Breast epithelium (tissue), 4 donors: ENCODE data around the gene SPATA9. TPM values are rescaled to one million over a fixed set of nuclear protein-coding genes. Genes with fewer than 3 reads are reported as not detected.
"Not testable (repeated sequence)": the region's sequence is repeated elsewhere in the genome, so short reads cannot be mapped to it uniquely, and the experiment has no call there.

Experiments
- DNase-seq, 2 donors: peaks; one replicate each; pipeline ENCODE4 v3.0.0-alpha.2; 2019; ENCODE audit warnings: low spot score in 2 of 2
- H3K27ac ChIP-seq, 2 donors: fragments of 200-600 bp; sonication (generic) in 1 of 2; one replicate each; pipeline ENCODE4 v1.5.1; 2016 to 2019; ENCODE audit warnings: mild to moderate bottlenecking in 1 of 2
- H3K27me3 ChIP-seq, 2 donors: fragments of 200-600 bp; sonication (generic) in 1 of 2; one replicate each; pipeline versions ENCODE4 v1.5.1 to v1.6.0; 2017 to 2019; ENCODE audit warnings: control low read depth in 1 of 2, mild to moderate bottlenecking in 1 of 2
- H3K36me3 ChIP-seq: fragments of 200-600 bp; one replicate; pipeline ENCODE4 v1.5.1; 2019
- H3K4me1 ChIP-seq, 2 donors: fragments of 200-600 bp; sonication (generic); one replicate each; pipeline ENCODE4 v1.5.1; 2016 to 2019; ENCODE audit warnings: control low read depth in 1 of 2
- H3K4me3 ChIP-seq, 3 donors: fragments of 200-600 bp; sonication (generic); 1 replicate in 2 of 3; 2 replicates in 1 of 3; pipeline ENCODE4 v1.5.1; 2016 to 2019; ENCODE audit warnings: mild to moderate bottlenecking in 3 of 3, moderate library complexity in 2 of 3
- H3K9me3 ChIP-seq, 2 donors: fragments of 200-600 bp; sonication (generic) in 1 of 2; one replicate each; pipeline ENCODE4 v1.5.1; 2016 to 2019; ENCODE audit warnings: control low read depth in 1 of 2
- POLR2A ChIP-seq: fragments of 450-650 bp; IDR thresholded peaks from one replicate; pipeline ENCODE4 v1.6.1; 2016; ENCODE audit warnings: antibody characterized with exemption, mild to moderate bottlenecking, moderate library complexity
- POLR2AphosphoS5 ChIP-seq, 3 donors: sonication (generic); formaldehyde crosslinking; IDR thresholded peaks; one replicate each; pipeline ENCODE4 v1.6.1; 2017; ENCODE audit warnings: antibody characterized with exemption in 3 of 3
- intact Hi-C: fragments of 100-400 bp; cut with DNase I; formaldehyde crosslinking; loops from one replicate; pipeline ENCODE4 v1.15.1; 2023; ENCODE audit warnings: low total_unique reads
- total RNA-seq, 3 donors: library from RNA; depleted of rRNA; stranded (reverse); fragments of >200 nt; gene quantifications; one replicate each; pipeline ENCODE4 v1.1.0, GENCODE V29; 2016
- TF ChIP-seq, protein P1 (sequence below), 3 donors: fragments of 450-650 bp; IDR thresholded peaks; one replicate each; pipeline ENCODE4 v1.5.1; 2016 to 2017; ENCODE audit warnings: antibody characterized with exemption in 3 of 3, mild to moderate bottlenecking in 3 of 3, moderate library complexity in 3 of 3

The SPATA9 gene
- total RNA-seq, 3 donors from 2014 or later = 0.32 to 0.33 TPM; not detected in 1

DNA sequence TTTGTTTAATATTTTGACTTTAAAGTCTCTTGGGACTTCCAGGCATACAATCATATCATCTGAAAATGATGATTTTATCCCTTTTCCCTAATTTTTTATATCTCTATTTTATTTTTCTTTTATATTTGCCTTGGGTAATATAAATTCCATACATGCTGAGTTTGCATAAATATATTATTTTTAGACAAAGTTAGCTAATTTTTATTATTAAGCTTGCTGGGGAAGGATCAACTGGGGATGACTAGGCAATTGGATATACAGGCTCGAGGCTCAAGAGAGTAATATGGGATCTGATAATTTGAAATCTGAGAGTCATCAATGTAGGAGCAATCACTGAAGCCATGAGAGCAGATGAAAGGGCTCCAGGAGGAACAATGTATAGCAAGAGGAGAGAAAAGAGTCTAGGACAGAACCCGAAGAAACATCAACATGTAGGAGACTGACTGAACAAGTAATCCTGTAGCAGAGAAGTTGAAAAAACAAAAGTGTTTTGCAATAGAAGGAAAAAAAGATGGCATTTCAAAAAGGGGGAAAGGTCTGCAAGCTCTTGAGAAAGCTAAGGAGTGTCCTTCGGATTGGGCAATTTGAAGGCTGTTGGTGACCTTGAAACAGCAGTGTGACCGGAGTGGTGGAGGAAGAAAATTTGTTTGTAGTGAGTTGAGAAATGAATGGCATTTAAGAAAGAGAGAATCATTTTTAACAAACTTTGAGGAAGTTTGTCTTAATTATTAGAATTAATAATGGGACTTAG lies 31.3 kb upstream of the SPATA9 start:
- Histone ChIP-seq H3K9me3 (no peaks in the 10 kb centered on the region), H3K36me3 (no peaks in the 10 kb centered on the region), H3K4me3 (no peak overlapping the region), H3K27me3 (no peaks in the 10 kb centered on the region), H3K27ac (no peak overlapping the region), H3K4me1 (no peaks in the 10 kb centered on the region)
- no peak for DNase-seq
- intact Hi-C loops = no loop called here
- TF ChIP-seq POLR2AphosphoS5 (IDR thresholded peaks at IDR 0.05) (no peak), POLR2A (no peak)
- TF ChIP-seq, protein P1, sequence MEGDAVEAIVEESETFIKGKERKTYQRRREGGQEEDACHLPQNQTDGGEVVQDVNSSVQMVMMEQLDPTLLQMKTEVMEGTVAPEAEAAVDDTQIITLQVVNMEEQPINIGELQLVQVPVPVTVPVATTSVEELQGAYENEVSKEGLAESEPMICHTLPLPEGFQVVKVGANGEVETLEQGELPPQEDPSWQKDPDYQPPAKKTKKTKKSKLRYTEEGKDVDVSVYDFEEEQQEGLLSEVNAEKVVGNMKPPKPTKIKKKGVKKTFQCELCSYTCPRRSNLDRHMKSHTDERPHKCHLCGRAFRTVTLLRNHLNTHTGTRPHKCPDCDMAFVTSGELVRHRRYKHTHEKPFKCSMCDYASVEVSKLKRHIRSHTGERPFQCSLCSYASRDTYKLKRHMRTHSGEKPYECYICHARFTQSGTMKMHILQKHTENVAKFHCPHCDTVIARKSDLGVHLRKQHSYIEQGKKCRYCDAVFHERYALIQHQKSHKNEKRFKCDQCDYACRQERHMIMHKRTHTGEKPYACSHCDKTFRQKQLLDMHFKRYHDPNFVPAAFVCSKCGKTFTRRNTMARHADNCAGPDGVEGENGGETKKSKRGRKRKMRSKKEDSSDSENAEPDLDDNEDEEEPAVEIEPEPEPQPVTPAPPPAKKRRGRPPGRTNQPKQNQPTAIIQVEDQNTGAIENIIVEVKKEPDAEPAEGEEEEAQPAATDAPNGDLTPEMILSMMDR (IDR thresholded peaks at IDR 0.05) = no peak

DNA sequence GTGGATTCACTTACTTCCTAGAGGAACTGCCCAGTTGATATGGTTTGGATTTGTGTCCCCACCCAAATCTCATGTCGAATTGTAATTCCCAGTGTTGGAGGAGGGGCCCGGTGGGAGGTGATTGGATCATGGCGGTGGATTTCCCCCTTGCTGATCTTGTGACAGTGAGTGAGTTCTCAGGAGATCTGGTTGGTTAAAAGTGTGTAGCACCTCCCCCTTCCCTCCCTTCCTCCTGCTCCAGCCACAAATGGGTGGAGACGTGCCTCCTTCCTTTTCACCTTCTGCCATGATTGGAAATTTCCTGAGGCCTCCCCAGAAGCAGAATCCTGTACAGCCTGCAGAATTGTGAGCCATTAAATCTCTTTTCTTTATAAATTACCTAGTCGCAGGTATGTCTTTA lies 30.5 kb upstream of the SPATA9 start:
- intact Hi-C loops, H3K36me3 ChIP-seq, H3K4me1 ChIP-seq, H3K4me3 ChIP-seq, H3K27me3 ChIP-seq, H3K27ac ChIP-seq, DNase-seq, H3K9me3 ChIP-seq: not testable (repeated sequence)

DNA sequence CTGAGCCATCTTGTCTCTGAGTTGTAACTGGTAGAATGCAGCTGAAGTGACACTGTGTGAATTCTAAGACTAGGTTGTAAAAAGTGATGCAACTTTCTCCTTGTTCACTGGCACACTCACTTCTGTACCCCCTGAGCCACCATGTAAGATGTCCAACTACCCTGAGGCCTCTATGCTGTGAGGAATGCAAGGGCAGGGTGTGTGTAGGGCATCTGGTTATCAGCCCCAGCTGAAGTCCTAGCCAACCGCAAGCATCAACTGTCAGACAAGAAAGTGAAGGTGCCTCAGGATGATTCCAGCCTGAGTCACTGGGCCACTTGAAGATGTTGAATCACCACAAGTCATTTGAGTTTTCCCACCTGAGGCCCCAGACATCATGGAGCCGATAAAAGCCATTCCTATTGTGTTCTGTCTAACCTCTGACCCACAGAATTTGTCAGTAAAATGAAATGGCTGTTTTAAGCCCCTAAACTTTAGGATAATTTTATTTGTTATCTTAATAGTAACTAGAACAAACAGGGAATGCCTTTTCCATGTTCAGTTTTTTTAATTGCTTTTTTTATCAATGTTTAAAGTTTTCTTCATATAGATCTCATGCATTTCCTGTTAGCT lies 29.7 kb upstream of the SPATA9 start:
- H3K36me3 ChIP-seq = no peaks in the 10 kb centered on the region
- no peak overlapping the region for H3K27ac ChIP-seq
- H3K4me1 ChIP-seq = no peaks in the 10 kb centered on the region
- H3K4me3 ChIP-seq = no peak overlapping the region
- no peaks in the 10 kb centered on the region for H3K27me3 ChIP-seq
- no peak for DNase-seq
- intact Hi-C loops = no loop called here
- TF ChIP-seq POLR2AphosphoS5 (IDR thresholded peaks at IDR 0.05) = no peak
- no peak for TF ChIP-seq POLR2A
- TF ChIP-seq, protein P1 (IDR thresholded peaks at IDR 0.05) = no peak
- H3K9me3 ChIP-seq = no peaks in the 10 kb centered on the region

DNA sequence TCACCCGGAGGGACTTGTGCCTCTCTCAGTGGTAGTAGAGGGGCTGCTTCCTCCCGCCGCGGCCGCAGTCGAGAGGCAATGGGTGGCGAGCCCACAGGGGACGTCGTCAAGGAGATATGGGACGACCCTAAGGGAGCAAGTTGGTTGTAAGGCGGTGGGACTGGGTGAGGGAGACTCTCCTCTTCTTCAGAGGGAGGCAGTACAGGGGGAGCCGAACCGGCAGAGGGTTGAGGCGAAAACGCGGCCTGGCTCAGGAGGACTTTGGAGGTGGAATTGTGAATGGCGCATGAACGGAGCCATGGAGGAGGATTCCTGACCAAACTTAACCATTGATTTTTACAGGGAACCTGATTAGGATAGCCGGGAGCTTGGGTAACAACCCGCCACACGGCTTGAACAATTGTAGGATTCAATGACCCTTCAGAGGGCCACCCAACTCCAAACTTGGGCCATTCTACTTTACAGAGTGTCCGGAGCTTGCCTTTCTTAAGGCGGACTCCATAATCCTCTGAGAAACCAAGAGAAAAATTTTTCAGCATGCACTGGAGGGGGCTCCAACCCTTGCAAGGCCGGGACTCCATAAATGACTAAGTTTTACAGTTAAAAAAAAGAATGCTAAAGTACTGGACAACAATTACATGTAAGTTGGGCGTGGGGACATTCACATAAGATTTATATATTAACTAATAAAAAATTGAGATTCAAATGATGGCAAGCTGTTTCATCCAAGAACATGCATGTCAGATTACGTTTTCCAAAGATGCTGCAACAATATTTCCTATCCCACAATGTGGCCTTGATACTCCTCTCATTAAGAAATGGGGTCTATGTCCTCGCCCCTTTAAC lies 28.9 kb upstream of the SPATA9 start:
- H3K27me3 ChIP-seq = no peaks in the 10 kb centered on the region
- H3K36me3 ChIP-seq = no peaks in the 10 kb centered on the region
- no peaks in the 10 kb centered on the region for H3K9me3 ChIP-seq
- intact Hi-C loops = no loop called here
- no peaks in the 10 kb centered on the region for H3K4me1 ChIP-seq
- H3K4me3 ChIP-seq = no peak overlapping the region
- no peak for DNase-seq
- TF ChIP-seq POLR2A = no peak
- TF ChIP-seq, protein P1 (IDR thresholded peaks at IDR 0.05) = no peak
- no peak for TF ChIP-seq POLR2AphosphoS5 (IDR thresholded peaks at IDR 0.05)
- no peak overlapping the region for H3K27ac ChIP-seq

DNA sequence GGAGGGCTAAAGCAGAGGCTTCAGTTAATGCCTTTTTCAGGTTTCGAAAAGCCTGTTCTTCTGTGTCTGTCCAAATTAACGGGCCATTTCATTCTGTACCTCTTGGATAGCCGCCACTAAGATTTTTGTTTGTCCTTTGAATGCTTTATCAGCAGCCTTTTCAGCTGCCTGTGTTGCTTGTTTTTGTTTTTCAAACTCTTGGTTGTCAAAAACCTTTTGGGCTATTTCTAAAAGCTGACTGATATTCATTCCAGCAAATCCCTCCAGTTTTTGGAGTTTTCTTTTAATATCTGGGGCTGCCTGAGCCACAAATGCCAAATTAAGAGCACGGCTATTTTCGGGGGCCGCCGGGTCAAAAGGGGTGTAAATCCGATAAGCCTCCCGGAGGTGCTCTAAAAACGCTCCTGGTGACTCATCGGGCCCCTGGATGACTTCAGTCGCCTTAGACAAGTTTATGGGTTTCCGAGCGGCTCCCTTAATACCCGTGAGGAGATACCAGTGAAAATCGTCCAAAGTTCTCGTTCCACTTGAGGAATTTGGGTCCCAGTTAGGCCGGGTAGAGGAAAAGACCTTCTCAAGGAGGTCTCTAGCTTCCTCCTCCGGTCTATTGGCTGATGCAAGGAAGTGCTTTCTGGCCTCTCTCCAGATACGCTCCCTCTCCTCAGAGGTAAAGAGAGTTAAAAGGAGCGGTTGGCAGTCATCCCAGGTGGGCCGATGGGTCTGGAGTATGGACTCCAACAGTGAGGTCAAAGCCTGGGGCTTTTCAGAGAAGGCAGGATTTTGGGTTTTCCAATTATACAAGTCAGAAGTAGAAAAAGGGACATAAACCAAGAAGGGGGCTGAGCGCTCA lies 28.1 kb upstream of the SPATA9 start:
- H3K36me3 ChIP-seq, H3K4me1 ChIP-seq, H3K27ac ChIP-seq, DNase-seq, intact Hi-C loops, H3K9me3 ChIP-seq, H3K27me3 ChIP-seq: not testable (repeated sequence)
- H3K4me3 ChIP-seq = peak overlapping the region in 1 of 3 donors; percentile 4
